K562 (cell line): ENCODE data around the gene MEIG1. TPM values are rescaled to one million over a fixed set of nuclear protein-coding genes. Genes with fewer than 3 reads are reported as not detected.

ENCODE experiments used
- ATAC-seq: fragments of 200-7000 bp; cut with Tn5 transposase; 3 replicates; pipeline ENCODE4 v1.9.1; 2020; ENCODE audit warnings: moderate library complexity
- BruUV-seq: library from RNA; stranded (reverse); fragments of 400-500 nt; replicated peaks from 2 replicates; lab custom pipeline; 2021; lab: Mats Ljungman, UMichigan
- CTCF ChIA-PET: fragments of 300-600 bp; formaldehyde crosslinking; extraction: SDS; loops from one replicate; lab custom pipeline; 2021; ENCODE audit warnings: low intra/inter-chr PET ratio; lab: Yijun Ruan, JAX
- POLR2A ChIA-PET: fragments of 300-600, 350-650 bp; sonication (Branson Sonifier 250); formaldehyde crosslinking; extraction: SDS; loops from one replicate; lab custom pipeline; 2021; ENCODE audit warnings: antibody characterized with exemption, inconsistent platforms; lab: Yijun Ruan, JAX
- DNase-seq, 4 experiments: peaks; one replicate each; pipeline versions ENCODE4 v3.0.0 to v3.0.0-alpha.2; 2011 to 2018; ENCODE audit warnings: low spot score in 3 of 4, mixed read lengths in 3 of 4; ENCODE audit errors: extremely low read depth in 1 of 4
- FAIRE-seq: peaks from 2 replicates; lab custom pipeline; 2011; peaks lifted over from hg19 to GRCh38; lab: Jason Lieb, UNC
- H2AFZ ChIP-seq: 2 replicates; pipeline ENCODE4 v1.6.0; 2011; ENCODE audit warnings: low read depth, low read length, control low read depth, inconsistent platforms
- H3K27ac ChIP-seq: fragments of 200-600 bp; 3 replicates; pipeline ENCODE4 v1.8.0; 2011; ENCODE audit warnings: low read depth, mild to moderate bottlenecking, control low read depth, inconsistent platforms, low read length, moderate library complexity, mixed read lengths; ENCODE audit errors: extremely low read depth
- H3K27me3 ChIP-seq, 2 experiments: fragments of 300-600 bp in 1 of 2; 2 replicates in 1 of 2; 3 replicates in 1 of 2; pipeline versions ENCODE4 v1.6.0 to v1.8.0; 2011; ENCODE audit warnings: inconsistent platforms in 2 of 2, low read length in 2 of 2, mild to moderate bottlenecking in 1 of 2, mixed read lengths in 1 of 2, moderate library complexity in 1 of 2; ENCODE audit not compliant: control insufficient read depth in 2 of 2, insufficient read depth in 2 of 2
- H3K36me3 ChIP-seq: fragments of 300-600 bp; 3 replicates; pipeline ENCODE4 v1.8.0; 2011; ENCODE audit warnings: mild to moderate bottlenecking, low read length, inconsistent platforms; ENCODE audit not compliant: control insufficient read depth, insufficient read depth
- H3K4me1 ChIP-seq, 2 experiments: fragments of 200-600 bp in 1 of 2; replicated peaks in 1 of 2; 2 replicates in 1 of 2; 3 replicates in 1 of 2; pipeline versions ENCODE4 v1.5.1 to v1.8.0; 2011; ENCODE audit warnings: inconsistent platforms in 2 of 2, low read length in 2 of 2, mild to moderate bottlenecking in 1 of 2, mixed read lengths in 1 of 2, moderate library complexity in 1 of 2; ENCODE audit not compliant: control insufficient read depth in 2 of 2, insufficient read depth in 2 of 2
- H3K4me2 ChIP-seq: 2 replicates; pipeline ENCODE4 v1.6.1; 2011; ENCODE audit warnings: low read length, control low read depth, inconsistent platforms, mixed read lengths; ENCODE audit not compliant: insufficient read depth
- H3K4me3 ChIP-seq: fragments of 200-600 bp; sonication (generic), shearing (Covaris generic); 2 replicates; pipeline ENCODE4 v1.5.1; 2016; ENCODE audit warnings: control low read depth, inconsistent platforms
- H3K79me2 ChIP-seq: fragments of 200-600 bp; 3 replicates; pipeline ENCODE4 v1.8.0; 2011; ENCODE audit warnings: low read length, inconsistent platforms; ENCODE audit not compliant: control insufficient read depth, insufficient read depth
- H3K9ac ChIP-seq, 2 experiments: 2 replicates each; pipeline versions ENCODE4 v1.6.0 to v1.6.1; 2011; ENCODE audit warnings: low read depth in 2 of 2, low read length in 2 of 2, control low read depth in 1 of 2, inconsistent platforms in 1 of 2, mild to moderate bottlenecking in 1 of 2, mixed read lengths in 1 of 2; ENCODE audit not compliant: insufficient read depth in 1 of 2
- H3K9me1 ChIP-seq: one replicate; pipeline ENCODE4 v1.6.0; 2011; ENCODE audit warnings: inconsistent platforms, mild to moderate bottlenecking, low read length, moderate library complexity; ENCODE audit not compliant: control insufficient read depth, insufficient read depth
- H3K9me3 ChIP-seq: replicated peaks from 2 replicates; pipeline ENCODE4 v1.5.1; 2011; ENCODE audit warnings: low read depth, low read length, inconsistent platforms; ENCODE audit not compliant: control insufficient read depth, insufficient read depth
- H4K20me1 ChIP-seq: replicated peaks from 2 replicates; pipeline ENCODE4 v1.6.1; 2011; ENCODE audit warnings: low read length, inconsistent platforms, mixed read lengths; ENCODE audit not compliant: control insufficient read depth, insufficient read depth
- CBX3 ChIP-seq, 2 experiments: IDR thresholded peaks; 1 replicate in 1 of 2; 2 replicates in 1 of 2; pipeline ENCODE4 v1.6.1; 2012; ENCODE audit warnings: inconsistent platforms in 2 of 2, low read length in 2 of 2, borderline replicate concordance in 1 of 2, control low read depth in 1 of 2
- SIX5 ChIP-seq, 2 experiments: IDR thresholded peaks; 2 replicates each; pipeline ENCODE4 v1.6.1; 2011; ENCODE audit warnings: low read length in 2 of 2, borderline replicate concordance in 1 of 2, low read depth in 1 of 2, mild to moderate bottlenecking in 1 of 2, moderate library complexity in 1 of 2; ENCODE audit not compliant: insufficient read depth in 1 of 2
- TAF15 ChIP-seq: fragments of 200-400 bp; formaldehyde crosslinking; IDR thresholded peaks from 2 replicates; pipeline ENCODE4 v1.6.1; 2017; ENCODE audit warnings: mild to moderate bottlenecking, low read depth, low read length, moderate library complexity
- WGBS: fragments of 100-300 bp; shearing (Covaris generic); methylation state at CpG from one replicate; pipeline ENCODE4 v1.1.6; 2016; ENCODE audit warnings: low coverage, mixed read lengths; ENCODE audit not compliant: insufficient coverage; ENCODE audit errors: missing lambda C conversion rate; 5-methylcytosine and 5-hydroxymethylcytosine counted together
- in situ Hi-C: fragments of 300-500 bp; cut with MboI; formaldehyde crosslinking; loops from 4 replicates; pipeline ENCODE4 v1.15.0; 2018; ENCODE audit warnings: inconsistent platforms, mixed read lengths
- intact Hi-C: fragments of 100-400 bp; cut with micrococcal nuclease; formaldehyde crosslinking; loops from 2 replicates; pipeline ENCODE4 v1.14.2; 2022
- polyA plus RNA-seq, 8 experiments: library from polyadenylated mRNA; depleted of rRNA in 4 of 8; stranded (reverse) in 5 of 8; unstranded in 3 of 8; fragments of >200 nt; fragmentation: Nextera tagmentation in 2 of 8; fragmentation: Illumina TruSeq in 1 of 8; extraction: Ambion mirVana in 2 of 8; extraction: Trizol in 1 of 8; gene quantifications; 2 replicates each; pipeline versions ENCODE4 v1.2.1 to v1.2.3, GENCODE V29; 2011 to 2014; ENCODE audit warnings: inconsistent platforms in 1 of 8, missing spikeins in 1 of 8
- total RNA-seq, 7 experiments: library from RNA; depleted of rRNA in 6 of 7; stranded (reverse); fragments of >200 nt in 6 of 7; fragmentation: Illumina TruSeq in 2 of 7; extraction: Trizol in 2 of 7; gene quantifications; 2 replicates each; pipeline versions ENCODE4 v1.2.1 to v1.2.3, GENCODE V29; 2011 to 2021; ENCODE audit warnings: low replicate concordance in 1 of 7
- TF ChIP-seq, protein P1 (sequence below): fragments of 250-450 bp; sonication (Bioruptor Pico); IDR thresholded peaks from 2 replicates; pipeline ENCODE4 v1.8.0; 2021; ENCODE audit warnings: mild to moderate bottlenecking, moderate library complexity
- TF ChIP-seq, protein P2 (sequence below): IDR thresholded peaks from 3 replicates; pipeline ENCODE4 v1.6.1; 2011; ENCODE audit warnings: borderline replicate concordance, mild to moderate bottlenecking; ENCODE audit not compliant: insufficient read length, insufficient read depth
- TF ChIP-seq, protein P3 (sequence below), 2 experiments: fragments of 450-650 bp; formaldehyde crosslinking in 1 of 2; IDR thresholded peaks; 2 replicates each; pipeline versions ENCODE4 v1.4.0 to v1.6.1; 2014 to 2020; ENCODE audit warnings: mild to moderate bottlenecking in 2 of 2, borderline replicate concordance in 1 of 2, low read depth in 1 of 2

The MEIG1 gene
- total and polyA plus RNA-seq, 9 of the 15 experiments (the other 6 are each of a cell fraction or from before 2014, with no cell fraction given), result 0.19 to 1.7 (median 0.54) TPM; not detected in 3

DNA sequence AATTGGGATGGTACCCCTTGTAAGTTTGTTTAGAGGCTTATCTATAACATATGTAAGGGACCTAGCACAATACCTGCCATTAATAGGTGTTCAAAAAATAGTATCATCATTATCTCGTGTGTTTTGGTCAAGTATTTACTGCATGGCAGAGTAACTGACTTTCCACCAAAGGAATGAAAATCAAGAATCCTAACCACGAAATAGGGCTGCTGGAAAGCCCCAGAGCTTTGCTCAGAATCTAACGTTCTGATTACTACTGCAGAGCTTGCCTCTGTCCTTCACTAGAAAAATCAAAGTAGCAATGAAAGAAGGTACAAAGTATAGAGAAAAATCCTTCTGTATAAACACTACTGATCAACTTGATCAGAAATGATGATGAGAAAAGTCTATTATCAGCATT is 40.2 kb upstream of the MEIG1 start:
- Histone ChIP-seq H3K9me3 (peaks cover 14% of the 10 kb centered on the region), H3K36me3 (peaks cover 89% of the 10 kb centered on the region), H2AFZ (no peak overlapping the region), H3K9me1 (no peaks in the 10 kb centered on the region), H3K79me2 (no peaks in the 10 kb centered on the region), H3K9ac (no peak overlapping the region), H3K27ac (no peak overlapping the region), H3K27me3 (no peaks in the 10 kb centered on the region), H3K4me1 (no peaks in the 10 kb centered on the region), H3K4me3 (no peak overlapping the region), H3K4me2 (no peak overlapping the region), H4K20me1 (no peaks in the 10 kb centered on the region)
- DNase-seq (no peak), FAIRE-seq (no peak), ATAC-seq (no peak)
- POLR2A ChIA-PET, result no interaction called here
- intact Hi-C loops (no loop called here), in situ Hi-C loops (no loop called here)
- CTCF ChIA-PET, result no interaction called here
- TF ChIP-seq SIX5 (IDR thresholded peaks at IDR 0.05; ENCODE audit: borderline replicate concordance in 1 of 2, insufficient read depth in 1 of 2, low read depth in 1 of 2, low read length in 2 of 2), result no peak
- TF ChIP-seq, protein P1, sequence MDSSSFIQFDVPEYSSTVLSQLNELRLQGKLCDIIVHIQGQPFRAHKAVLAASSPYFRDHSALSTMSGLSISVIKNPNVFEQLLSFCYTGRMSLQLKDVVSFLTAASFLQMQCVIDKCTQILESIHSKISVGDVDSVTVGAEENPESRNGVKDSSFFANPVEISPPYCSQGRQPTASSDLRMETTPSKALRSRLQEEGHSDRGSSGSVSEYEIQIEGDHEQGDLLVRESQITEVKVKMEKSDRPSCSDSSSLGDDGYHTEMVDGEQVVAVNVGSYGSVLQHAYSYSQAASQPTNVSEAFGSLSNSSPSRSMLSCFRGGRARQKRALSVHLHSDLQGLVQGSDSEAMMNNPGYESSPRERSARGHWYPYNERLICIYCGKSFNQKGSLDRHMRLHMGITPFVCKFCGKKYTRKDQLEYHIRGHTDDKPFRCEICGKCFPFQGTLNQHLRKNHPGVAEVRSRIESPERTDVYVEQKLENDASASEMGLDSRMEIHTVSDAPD (CRISPR knock-in tag), result no peak
- TF ChIP-seq, protein P2, sequence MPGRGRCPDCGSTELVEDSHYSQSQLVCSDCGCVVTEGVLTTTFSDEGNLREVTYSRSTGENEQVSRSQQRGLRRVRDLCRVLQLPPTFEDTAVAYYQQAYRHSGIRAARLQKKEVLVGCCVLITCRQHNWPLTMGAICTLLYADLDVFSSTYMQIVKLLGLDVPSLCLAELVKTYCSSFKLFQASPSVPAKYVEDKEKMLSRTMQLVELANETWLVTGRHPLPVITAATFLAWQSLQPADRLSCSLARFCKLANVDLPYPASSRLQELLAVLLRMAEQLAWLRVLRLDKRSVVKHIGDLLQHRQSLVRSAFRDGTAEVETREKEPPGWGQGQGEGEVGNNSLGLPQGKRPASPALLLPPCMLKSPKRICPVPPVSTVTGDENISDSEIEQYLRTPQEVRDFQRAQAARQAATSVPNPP, result no peak
- TF ChIP-seq CBX3 (IDR thresholded peaks at IDR 0.05; ENCODE audit: borderline replicate concordance in 1 of 2, low read length in 2 of 2), result no peak
- TF ChIP-seq TAF15, result no peak
- TF ChIP-seq, protein P3, sequence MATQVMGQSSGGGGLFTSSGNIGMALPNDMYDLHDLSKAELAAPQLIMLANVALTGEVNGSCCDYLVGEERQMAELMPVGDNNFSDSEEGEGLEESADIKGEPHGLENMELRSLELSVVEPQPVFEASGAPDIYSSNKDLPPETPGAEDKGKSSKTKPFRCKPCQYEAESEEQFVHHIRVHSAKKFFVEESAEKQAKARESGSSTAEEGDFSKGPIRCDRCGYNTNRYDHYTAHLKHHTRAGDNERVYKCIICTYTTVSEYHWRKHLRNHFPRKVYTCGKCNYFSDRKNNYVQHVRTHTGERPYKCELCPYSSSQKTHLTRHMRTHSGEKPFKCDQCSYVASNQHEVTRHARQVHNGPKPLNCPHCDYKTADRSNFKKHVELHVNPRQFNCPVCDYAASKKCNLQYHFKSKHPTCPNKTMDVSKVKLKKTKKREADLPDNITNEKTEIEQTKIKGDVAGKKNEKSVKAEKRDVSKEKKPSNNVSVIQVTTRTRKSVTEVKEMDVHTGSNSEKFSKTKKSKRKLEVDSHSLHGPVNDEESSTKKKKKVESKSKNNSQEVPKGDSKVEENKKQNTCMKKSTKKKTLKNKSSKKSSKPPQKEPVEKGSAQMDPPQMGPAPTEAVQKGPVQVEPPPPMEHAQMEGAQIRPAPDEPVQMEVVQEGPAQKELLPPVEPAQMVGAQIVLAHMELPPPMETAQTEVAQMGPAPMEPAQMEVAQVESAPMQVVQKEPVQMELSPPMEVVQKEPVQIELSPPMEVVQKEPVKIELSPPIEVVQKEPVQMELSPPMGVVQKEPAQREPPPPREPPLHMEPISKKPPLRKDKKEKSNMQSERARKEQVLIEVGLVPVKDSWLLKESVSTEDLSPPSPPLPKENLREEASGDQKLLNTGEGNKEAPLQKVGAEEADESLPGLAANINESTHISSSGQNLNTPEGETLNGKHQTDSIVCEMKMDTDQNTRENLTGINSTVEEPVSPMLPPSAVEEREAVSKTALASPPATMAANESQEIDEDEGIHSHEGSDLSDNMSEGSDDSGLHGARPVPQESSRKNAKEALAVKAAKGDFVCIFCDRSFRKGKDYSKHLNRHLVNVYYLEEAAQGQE (IDR thresholded peaks at IDR 0.05; ENCODE audit: borderline replicate concordance), result no peak
- TF ChIP-seq, protein P3 (CRISPR knock-in tag; IDR thresholded peaks at IDR 0.05; ENCODE audit: low read depth), result no peak
- 79% methylated on average over 3 of the region's 3 CpGs for WGBS
- no TSS peak for BruUV-seq
